ENCODE data around the gene TGIF1. TPM values are rescaled to one million over a fixed set of nuclear protein-coding genes. Genes with fewer than 3 reads are reported as not detected.

Gene TGIF1
- total and polyA plus RNA-seq, 2 donors, result 64.0 to 82.6 TPM

- Histone ChIP-seq H3K4me1 (ENCODE audit: insufficient read depth) (no peaks in the 10 kb centered on the region), H3K27ac (ENCODE audit: low read depth) (no peak overlapping the region), H3K36me3 (ENCODE audit: insufficient read depth) (no peaks in the 10 kb centered on the region), H3K4me3 (ENCODE audit: low read depth, low read length) (no peak overlapping the region)
- DNase-seq (ENCODE audit: extremely low spot score), result no peak
- 29% methylated on average over 3 of the region's 3 CpGs for WGBS
Measured at GRCh38 chr18:3455090-3455635, 5.2 kb downstream of the TGIF1 start.

- no peak overlapping the region for H3K4me3 ChIP-seq (ENCODE audit: low read depth, low read length)
- H3K4me1 ChIP-seq (ENCODE audit: insufficient read depth), result no peaks in the 10 kb centered on the region
- 76% methylated on average over 10 of the region's 10 CpGs for WGBS
- no peak for DNase-seq (ENCODE audit: extremely low spot score)
- peak overlapping the region; percentile 48 for H3K27ac ChIP-seq (ENCODE audit: low read depth)
- no peaks in the 10 kb centered on the region for H3K36me3 ChIP-seq (ENCODE audit: insufficient read depth)
Measured at GRCh38 chr18:3455907-3456685, 6.1 kb downstream of the TGIF1 start.

GRCh38 chr18:3456686-3457069, 6.7 kb downstream of the TGIF1 start:
- Histone ChIP-seq H3K4me1 (ENCODE audit: insufficient read depth) (no peaks in the 10 kb centered on the region), H3K27ac (ENCODE audit: low read depth) (no peak overlapping the region), H3K4me3 (ENCODE audit: low read depth, low read length) (no peak overlapping the region), H3K36me3 (ENCODE audit: insufficient read depth) (no peaks in the 10 kb centered on the region)
- no peak for DNase-seq (ENCODE audit: extremely low spot score)
- WGBS, result 36% methylated on average over 1 of the region's 1 CpG

- H3K36me3 ChIP-seq (ENCODE audit: insufficient read depth), result no peaks in the 10 kb centered on the region
- H3K27ac ChIP-seq (ENCODE audit: low read depth), result no peak overlapping the region
- no peak for DNase-seq (ENCODE audit: extremely low spot score)
- no peaks in the 10 kb centered on the region for H3K4me1 ChIP-seq (ENCODE audit: insufficient read depth)
- H3K4me3 ChIP-seq (ENCODE audit: low read depth, low read length), result no peak overlapping the region
- 78% methylated on average over 15 of the region's 15 CpGs for WGBS
Measured at GRCh38 chr18:3457261-3457724, 7.3 kb downstream of the TGIF1 start.

- 67% methylated on average over 3 of the region's 3 CpGs for WGBS
- Histone ChIP-seq H3K4me1 (ENCODE audit: insufficient read depth) (no peaks in the 10 kb centered on the region), H3K36me3 (ENCODE audit: insufficient read depth) (no peaks in the 10 kb centered on the region), H3K27ac (ENCODE audit: low read depth) (peak overlapping the region; percentile 27), H3K4me3 (ENCODE audit: low read depth, low read length) (no peak overlapping the region)
- DNase-seq (ENCODE audit: extremely low spot score), result no peak
Measured at GRCh38 chr18:3458378-3458777, 8.4 kb downstream of the TGIF1 start.

GRCh38 chr18:3458952-3459853, 9.2 kb downstream of the TGIF1 start:
- H3K27ac ChIP-seq (ENCODE audit: low read depth), result no peak overlapping the region
- no peak overlapping the region for H3K4me3 ChIP-seq (ENCODE audit: low read depth, low read length)
- 87% methylated on average over 5 of the region's 5 CpGs for WGBS
- no peaks in the 10 kb centered on the region for H3K36me3 ChIP-seq (ENCODE audit: insufficient read depth)
- no peak for DNase-seq (ENCODE audit: extremely low spot score)
- H3K4me1 ChIP-seq (ENCODE audit: insufficient read depth), result no peaks in the 10 kb centered on the region

GRCh38 chr18:3460823-3461398, 10.9 kb downstream of the TGIF1 start:
- Histone ChIP-seq H3K36me3 (ENCODE audit: insufficient read depth) (no peaks in the 10 kb centered on the region), H3K27ac (ENCODE audit: low read depth) (no peak overlapping the region), H3K4me1 (ENCODE audit: insufficient read depth) (no peaks in the 10 kb centered on the region), H3K4me3 (ENCODE audit: low read depth, low read length) (no peak overlapping the region)
- DNase-seq (ENCODE audit: extremely low spot score), result no peak
- 96% methylated on average over 4 of the region's 4 CpGs for WGBS

- 91% methylated on average over 5 of the region's 5 CpGs for WGBS
- no peak for DNase-seq (ENCODE audit: extremely low spot score)
- Histone ChIP-seq H3K27ac (ENCODE audit: low read depth) (no peak overlapping the region), H3K4me1 (ENCODE audit: insufficient read depth) (no peaks in the 10 kb centered on the region), H3K36me3 (ENCODE audit: insufficient read depth) (no peaks in the 10 kb centered on the region), H3K4me3 (ENCODE audit: low read depth, low read length) (no peak overlapping the region)
Measured at GRCh38 chr18:3461704-3462103, 11.7 kb downstream of the TGIF1 start.

- no peak overlapping the region for H3K4me3 ChIP-seq (ENCODE audit: low read depth, low read length)
- H3K4me1 ChIP-seq (ENCODE audit: insufficient read depth), result no peaks in the 10 kb centered on the region
- 39% methylated on average over 2 of the region's 2 CpGs for WGBS
- no peaks in the 10 kb centered on the region for H3K36me3 ChIP-seq (ENCODE audit: insufficient read depth)
- DNase-seq (ENCODE audit: extremely low spot score), result no peak
- H3K27ac ChIP-seq (ENCODE audit: low read depth), result no peak overlapping the region
Measured at GRCh38 chr18:3463051-3463450, 13.1 kb downstream of the TGIF1 start.

GRCh38 chr18:3466045-3466444, 16.1 kb downstream of the TGIF1 start:
- 53% methylated on average over 5 of the region's 5 CpGs for WGBS

GRCh38 chr18:3466872-3467271, 16.9 kb downstream of the TGIF1 start:
- no peaks in the 10 kb centered on the region for H3K4me1 ChIP-seq (ENCODE audit: insufficient read depth)
- H3K27ac ChIP-seq (ENCODE audit: low read depth), result no peak overlapping the region
- 25% methylated on average over 2 of the region's 2 CpGs for WGBS
- no peak overlapping the region for H3K4me3 ChIP-seq (ENCODE audit: low read depth, low read length)
- no peaks in the 10 kb centered on the region for H3K36me3 ChIP-seq (ENCODE audit: insufficient read depth)
- no peak for DNase-seq (ENCODE audit: extremely low spot score)

More at GRCh38 chr18:3466045-3466444, 16.1 kb downstream of the TGIF1 start:
- no peak for DNase-seq (ENCODE audit: extremely low spot score)
- Histone ChIP-seq H3K4me1 (ENCODE audit: insufficient read depth) (no peaks in the 10 kb centered on the region), H3K4me3 (ENCODE audit: low read depth, low read length) (no peak overlapping the region), H3K36me3 (ENCODE audit: insufficient read depth) (no peaks in the 10 kb centered on the region), H3K27ac (ENCODE audit: low read depth) (no peak overlapping the region)

GRCh38 chr18:3468066-3468705, 18.2 kb downstream of the TGIF1 start:
- no peaks in the 10 kb centered on the region for H3K36me3 ChIP-seq (ENCODE audit: insufficient read depth)
- no peak overlapping the region for H3K4me3 ChIP-seq (ENCODE audit: low read depth, low read length)
- no peaks in the 10 kb centered on the region for H3K4me1 ChIP-seq (ENCODE audit: insufficient read depth)
- WGBS, result 96% methylated on average over 9 of the region's 9 CpGs
- DNase-seq (ENCODE audit: extremely low spot score), result no peak
- H3K27ac ChIP-seq (ENCODE audit: low read depth), result no peak overlapping the region

- Histone ChIP-seq H3K4me3 (ENCODE audit: low read depth, low read length) (no peak overlapping the region), H3K27ac (ENCODE audit: low read depth) (no peak overlapping the region), H3K4me1 (ENCODE audit: insufficient read depth) (no peaks in the 10 kb centered on the region), H3K36me3 (ENCODE audit: insufficient read depth) (no peaks in the 10 kb centered on the region)
- 74% methylated on average over 8 of the region's 8 CpGs for WGBS
- DNase-seq (ENCODE audit: extremely low spot score), result no peak
Measured at GRCh38 chr18:3468833-3469232, 18.9 kb downstream of the TGIF1 start.

All from urinary bladder (tissue), 4 donors.